HG03159 (cell line): Measurements from ENCODE around the gene UPK3A.
A peak's percentile ranks its signal among the peaks of the same experiment; 100 is the strongest.

Experiments used
- ATAC-seq: cut with Tn5 transposase; IDR thresholded peaks from one replicate; pipeline ENCODE4 v1.9.1; 2021; ENCODE audit warnings: mild to moderate bottlenecking, moderate library complexity; ENCODE audit not compliant: unreplicated experiment

UPK3A gene

DNA sequence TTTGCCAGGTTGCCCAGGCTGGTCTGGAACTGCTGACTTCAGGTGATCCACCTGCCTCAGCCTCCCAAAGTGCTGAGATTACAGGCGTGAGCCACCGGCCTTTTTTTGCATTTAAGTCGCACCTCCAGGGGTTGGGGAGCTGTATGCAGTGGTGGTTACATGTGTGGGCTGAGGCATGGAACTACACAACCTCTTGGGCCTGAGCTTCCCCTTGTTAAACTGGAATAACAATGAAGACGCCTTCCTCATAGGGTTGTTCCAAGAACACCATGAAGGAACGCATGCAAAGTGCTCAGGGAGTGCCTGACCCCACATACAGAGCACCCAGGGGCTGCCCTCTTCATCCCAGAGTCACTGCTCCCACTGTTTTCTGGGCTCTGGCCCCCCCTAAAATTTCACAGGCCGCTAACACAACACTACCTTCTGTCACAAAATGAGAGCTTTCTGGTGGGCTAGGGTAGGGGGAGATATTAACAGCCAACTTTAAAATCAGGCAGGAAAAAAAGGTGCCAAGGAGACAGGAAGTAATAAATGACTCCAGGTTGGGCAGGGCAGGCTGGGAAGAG lies 23.7 kb downstream of the UPK3A start:
- no peak for ATAC-seq

DNA sequence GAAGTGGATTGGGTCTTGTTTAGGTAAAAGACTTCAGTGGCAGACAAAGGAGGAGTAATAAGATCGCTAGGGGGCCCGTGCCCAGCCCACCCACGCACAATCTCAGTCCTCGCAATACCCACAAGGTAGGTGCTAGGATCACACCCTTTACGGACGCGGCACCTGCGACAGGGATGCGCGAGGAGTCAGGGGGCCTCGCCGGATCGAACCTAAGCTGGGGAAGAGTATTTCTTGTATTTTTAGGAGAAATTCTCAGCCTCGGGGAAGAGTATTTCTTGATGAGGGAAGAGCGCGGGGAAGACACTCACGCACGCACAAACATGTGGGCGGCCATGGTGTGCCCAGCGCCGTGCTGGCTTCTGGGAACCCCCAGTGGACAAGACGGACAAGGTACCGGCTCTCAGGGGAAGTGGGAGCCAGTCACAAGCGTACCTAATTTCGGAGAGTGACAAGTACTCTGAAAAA lies 24.2 kb downstream of the UPK3A start:
- no peak for ATAC-seq

DNA sequence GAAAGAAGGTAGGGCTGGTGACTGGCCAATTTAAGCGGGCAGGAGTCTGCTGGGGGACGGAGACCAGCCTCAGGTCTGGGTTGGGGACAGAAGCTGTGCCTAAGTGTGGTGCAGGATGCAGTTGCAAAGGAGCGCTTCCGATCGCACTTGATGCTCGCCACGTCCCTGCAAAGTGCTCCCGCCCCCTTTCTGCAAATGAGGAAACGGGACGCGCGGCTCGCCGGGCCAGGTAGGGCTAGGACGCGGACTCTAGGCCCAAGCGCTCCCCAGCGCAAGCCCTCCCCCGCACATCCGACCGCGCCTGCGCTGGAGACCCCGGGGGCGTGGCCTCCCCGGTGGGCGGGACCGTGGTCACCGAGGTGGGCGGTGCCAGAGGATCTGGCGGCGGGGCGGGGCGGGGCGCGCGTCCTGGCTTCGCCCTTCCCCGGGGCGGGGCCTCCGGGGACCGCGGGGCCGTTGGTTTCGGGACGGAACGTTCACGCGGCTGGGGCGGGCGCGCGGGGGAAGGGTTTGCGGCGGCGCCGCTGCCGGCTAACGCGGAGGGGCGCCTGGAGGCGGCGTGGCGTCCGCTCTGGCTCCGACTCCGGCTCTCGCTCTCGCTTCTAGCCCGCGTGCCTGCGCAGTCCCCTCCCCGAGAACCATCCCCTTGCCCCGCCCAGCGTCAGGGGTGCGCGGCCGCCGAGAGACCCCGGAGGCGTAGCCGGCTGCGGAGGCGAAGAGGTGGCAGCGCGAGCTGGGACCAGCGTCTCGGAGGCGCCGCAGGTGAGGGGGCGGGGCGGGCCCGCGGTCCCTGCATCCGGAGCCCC lies 24.9 kb downstream of the UPK3A start, which contains the start of gene FAM118A:
TSS of gene FAM118A (plus strand) at position 513 of the 806 bp plus-strand sequence. CDS start 12,446 bp downstream, outside the sequence.
- peak; percentile 78 for ATAC-seq

DNA sequence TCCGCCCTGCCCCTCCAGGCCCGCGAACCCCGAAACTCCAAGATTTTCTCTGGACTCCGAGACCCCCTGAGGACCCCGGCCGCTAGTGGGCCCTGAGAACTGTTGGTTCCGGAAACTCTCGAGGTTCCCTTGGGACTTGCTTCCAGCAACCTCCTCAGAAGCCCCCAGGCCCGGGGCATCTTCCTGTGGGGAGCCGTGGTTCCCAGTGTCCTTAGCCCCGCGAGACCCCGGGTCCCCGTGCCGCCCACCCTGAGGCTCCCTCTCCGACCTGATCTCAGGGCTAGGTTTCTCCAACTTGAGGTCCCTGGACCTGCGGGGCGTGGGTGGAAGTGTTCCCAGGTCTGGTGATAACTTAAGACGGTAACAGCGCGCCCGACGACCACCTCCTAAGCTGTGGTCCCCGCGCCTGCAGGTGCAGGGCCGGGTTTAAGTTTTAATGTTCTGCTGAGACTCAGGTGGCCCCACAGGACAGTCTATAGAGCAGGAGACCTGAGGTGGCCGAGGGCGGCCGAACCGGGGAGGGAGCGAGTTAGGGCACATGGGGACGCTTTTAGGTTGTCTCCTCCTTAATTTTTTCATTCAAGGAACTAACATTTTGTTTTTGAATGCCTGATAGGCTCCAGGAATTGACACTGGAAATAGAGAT lies 25.7 kb downstream of the UPK3A start:
- no peak for ATAC-seq

DNA sequence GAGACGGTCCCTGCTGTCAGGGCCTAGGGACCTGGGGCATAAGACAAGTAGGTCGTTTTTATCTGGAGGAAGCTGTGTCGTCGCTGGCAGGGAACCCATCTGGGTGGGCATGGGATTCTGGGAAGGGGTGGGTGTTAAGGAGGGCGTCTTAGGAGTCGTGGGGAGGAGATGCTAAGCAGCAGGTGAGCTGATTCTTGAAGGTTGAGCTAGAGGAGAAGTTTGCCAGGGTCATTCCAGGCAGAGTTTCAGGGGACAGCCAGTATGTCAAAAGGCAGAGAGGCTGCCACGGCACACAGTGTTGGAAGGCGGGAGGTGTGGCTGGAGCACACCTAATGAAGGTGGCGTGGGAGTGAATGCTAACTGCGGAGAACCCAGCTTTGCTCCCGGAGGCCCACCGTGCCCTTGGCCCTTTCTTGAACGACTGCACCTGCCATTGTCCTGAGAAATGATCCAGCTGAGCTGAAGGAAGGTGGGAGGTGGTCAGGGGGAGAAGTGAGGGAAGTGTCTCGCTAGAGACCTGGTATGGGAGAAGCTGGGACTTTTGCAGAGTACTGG lies 26.3 kb downstream of the UPK3A start:
- no peak for ATAC-seq

DNA sequence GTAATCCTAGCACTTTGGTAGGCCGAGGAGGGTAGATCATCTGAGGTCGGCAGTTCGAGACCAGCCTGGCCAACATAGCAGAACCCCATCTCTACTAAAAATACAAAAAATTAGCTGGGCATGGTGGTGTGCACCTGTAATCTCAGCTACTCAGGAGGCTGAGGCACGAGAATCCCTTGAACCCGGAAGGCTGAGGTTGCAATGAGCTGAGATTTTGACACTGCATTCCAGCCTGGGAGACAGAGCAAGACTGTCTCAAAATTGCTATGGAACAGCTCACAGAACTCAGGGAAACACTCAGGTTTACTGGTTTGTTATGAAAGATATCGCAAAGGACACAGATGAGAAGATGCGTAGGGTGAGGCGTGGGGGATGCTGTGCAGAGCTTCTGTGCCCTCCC lies 27.7 kb downstream of the UPK3A start:
- no peak for ATAC-seq

DNA sequence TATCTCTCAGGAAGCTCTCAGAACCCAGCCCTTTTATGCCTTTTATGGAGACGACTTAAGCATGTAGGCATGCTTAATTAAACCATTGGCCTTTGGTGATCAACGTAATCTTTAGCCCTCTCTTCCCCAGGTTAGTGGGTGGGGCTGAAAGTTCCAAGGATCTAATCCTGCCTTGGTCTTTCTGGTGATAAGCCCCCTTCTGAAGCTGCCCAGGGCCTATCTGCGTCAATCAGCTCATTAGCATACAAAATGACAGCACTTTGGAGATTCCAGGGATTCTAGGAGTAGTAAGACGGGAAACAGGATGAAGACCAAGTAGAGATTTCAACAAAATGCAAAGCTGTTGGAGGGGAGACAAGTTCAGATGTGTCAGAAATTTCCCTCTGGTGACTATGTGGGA lies 28.1 kb downstream of the UPK3A start:
- no peak for ATAC-seq

DNA sequence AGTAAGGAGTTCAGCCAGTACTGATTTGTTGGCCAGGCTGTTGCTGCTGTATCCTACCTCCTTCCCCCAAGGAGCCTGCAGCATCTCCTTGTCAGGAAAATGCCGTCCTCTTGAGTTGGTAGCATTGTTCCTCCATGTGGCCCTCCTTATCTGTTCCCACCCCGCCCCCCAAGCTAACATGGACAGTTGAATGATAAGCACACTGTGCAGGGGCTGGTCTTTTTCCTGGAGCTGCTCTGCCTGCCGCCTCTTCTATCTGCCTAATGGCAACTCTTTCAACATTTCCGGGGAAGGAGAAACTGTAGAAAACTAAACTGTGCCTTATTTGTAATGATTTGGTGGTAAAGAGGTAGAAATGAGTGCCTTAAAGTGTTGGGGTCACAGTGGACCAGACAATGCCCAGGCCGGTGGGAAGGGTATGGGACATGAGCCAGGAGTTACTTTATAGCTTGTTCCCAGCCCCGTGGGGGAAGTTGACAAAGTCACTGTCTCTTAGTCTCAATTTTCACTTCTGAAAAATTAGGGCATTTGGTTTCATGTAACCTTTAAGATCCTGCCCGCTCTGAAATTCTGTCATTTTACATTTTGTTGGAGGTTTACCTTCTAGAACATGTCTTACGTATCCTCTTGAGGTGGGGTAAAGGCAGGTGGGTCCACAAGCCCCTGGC lies 29.4 kb downstream of the UPK3A start:
- no peak for ATAC-seq

DNA sequence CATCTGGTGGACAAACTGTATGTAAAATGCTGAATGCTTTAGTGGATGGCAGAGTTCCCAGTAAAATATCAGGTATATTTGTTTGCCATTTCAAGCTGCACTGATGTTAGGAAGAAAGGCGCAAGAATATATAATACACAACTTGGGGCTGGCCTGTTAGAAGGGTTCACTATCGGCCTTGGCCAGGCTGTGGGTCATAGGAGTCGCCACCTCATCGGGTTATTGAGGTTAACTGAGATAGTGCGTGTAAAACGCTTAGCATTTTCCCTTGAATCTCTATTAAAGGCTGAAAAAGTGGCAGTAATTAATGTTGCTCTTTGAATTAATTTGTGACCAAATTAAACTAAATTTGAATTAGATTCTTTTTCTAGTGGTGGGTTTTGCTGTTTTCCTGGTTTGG lies 30.0 kb downstream of the UPK3A start:
- no peak for ATAC-seq

DNA sequence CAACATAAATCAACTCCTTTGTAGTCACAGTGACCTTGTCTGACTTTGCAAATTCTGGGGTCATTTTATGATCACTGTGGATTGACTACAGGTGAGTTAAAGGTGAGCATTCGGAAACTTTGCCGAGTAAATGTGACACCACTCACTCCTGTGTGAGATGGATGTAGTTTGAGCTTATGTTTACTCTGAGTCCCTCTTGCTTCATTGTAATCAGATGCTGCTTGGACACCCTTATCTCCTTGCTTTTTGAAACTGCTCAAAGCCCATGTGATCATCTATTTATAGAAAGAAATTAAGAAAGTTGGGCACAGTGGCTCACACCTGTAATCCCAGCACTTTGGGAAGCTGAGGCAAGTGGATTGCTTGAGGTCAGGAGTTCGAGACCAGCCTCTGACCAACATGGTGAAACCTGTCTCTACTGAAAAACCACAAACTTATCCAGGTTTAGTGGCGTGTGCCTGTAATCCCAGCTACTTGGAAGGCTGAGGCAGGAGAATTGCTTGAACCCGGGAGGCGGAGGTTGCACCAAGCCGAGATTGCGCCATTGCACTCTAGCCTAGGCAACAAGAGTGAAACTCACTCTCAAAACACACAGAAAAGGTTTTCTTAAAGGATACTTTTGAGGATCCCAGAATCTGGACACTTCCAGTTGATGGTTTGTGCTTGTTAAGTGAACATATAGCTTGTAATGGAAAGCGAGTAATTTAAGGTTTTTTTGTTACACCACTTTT lies 32.2 kb downstream of the UPK3A start:
- ATAC-seq = no peak

DNA sequence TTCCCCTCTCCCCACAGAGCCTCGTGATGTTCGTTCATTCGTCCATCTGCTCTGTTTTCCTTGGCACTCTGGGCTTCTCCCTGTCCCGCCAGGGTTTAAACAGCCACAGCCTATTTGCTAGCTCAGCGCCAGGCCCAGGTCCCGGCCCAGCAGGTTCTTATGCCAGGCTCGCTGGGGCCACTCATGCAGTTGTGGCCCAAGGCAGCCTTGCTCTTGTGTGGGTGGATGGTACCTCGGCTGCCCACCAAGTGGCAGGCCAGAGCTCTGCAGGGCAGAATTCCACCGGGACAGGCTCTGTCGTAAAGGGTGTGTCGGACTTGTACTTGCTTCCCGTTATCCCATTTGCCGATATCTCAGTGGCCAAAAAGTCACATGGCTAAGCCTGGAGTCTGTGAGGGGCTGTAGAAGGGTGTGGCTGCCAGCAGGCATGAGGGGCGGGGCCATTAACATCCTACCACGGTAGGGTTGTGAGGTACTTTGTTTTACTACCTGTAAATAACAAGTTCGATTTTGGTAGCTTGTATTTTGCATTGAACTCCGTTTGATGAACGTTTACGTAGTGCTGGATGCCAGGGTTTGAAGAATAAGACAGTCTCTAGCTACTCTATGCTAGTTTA lies 32.9 kb downstream of the UPK3A start:
- ATAC-seq = no peak

DNA sequence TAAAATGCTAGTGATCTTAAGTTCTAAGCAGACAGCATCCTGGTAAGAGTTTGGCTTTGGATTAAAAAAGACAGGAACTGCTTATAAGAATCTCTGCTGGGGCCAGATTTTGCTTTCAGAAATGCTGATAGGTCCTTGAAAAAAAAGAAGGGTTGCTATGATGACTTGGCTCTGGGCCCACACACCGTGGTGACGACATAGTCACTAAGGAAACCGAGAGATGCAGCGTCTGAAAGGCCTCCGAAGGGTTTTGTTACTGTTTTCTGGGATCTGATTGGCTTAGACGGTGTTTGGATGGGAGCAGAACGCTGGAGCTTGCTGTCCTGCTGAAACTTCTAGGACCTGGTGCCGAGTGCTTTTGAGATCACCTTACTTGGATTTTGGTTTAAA lies 33.4 kb downstream of the UPK3A start:
- ATAC-seq = no peak

DNA sequence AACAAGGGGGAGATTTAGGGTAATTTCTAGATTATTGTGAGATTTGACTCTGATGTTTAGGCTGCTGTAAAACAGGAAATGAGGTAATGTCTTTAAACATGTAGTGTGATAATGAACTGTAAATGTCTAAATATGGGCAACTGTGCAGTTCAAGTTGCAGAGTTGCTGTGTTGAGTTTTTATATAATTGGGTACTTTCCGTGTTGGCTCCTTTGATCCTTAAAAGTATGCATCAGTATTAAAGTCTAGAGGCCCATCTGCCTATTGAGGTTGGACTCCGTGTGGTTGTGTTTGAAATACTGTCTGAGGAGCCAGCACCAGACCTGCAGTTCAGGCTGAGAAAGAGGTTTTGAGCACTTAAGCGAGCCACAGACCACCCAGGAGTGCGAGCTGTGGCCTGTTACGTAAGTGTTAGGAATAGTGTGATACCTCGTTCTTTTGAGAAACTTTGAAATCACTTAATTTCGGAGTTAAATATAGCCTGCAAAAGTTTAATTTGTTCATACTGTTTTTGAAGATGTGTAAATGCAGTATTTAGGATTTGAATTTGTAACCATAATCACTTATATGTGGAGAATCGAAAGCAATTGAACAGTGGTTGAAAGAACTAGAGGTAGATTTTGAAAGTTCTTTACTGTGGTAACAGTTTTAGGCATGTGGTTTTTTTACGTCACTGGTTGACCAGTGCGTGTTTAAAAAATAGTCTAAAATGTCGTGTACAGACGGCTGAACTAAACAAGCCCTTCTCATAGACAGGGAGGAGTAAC lies 34.0 kb downstream of the UPK3A start:
- no peak for ATAC-seq

DNA sequence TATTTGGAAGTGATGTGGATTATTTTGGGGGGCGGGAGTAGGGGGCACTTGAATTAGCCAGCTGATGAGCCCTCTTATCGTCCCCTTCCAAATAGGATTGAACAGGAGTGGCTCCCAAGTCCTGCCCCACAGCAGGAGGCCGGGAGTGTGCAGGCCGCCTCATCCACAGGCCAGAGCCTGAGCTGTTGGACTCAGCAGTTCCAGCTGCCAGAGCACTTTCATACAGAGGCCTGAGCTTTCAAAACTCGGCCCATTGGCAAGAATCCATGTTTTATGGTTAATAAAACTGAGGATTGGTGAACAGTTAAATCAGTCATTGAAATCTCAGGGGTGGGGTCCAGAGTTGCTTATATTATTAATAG lies 34.6 kb downstream of the UPK3A start:
- ATAC-seq = no peak

DNA sequence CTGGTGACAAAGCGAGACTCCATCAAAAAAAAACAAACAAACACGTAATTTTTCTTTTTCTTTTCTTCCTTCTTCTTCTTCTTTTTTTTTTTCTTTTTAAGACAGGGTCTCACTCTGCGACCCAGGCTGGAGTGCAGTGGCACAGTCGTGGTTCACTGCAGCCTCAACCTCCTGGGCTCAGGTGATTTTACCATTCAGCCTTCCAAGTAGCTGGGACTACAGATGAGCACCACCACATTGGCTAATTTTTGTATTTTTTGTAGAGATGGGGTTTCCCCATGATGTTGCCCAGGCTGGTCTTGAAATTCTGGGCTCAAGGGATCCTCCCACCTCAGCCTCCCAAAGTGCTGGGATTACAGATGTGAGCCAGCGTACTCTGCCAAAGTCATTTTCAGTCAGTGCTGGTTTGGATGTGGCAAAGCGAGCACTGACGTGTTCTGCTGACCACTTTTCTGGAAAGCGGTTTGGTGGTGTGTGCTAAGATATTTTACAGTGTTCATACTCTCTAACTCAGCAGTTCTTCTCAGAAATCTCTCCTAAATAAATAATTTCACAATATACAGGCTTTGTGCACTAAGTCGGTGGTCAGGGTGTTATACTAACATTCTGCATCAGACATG lies 35.7 kb downstream of the UPK3A start:
- ATAC-seq = no peak

DNA sequence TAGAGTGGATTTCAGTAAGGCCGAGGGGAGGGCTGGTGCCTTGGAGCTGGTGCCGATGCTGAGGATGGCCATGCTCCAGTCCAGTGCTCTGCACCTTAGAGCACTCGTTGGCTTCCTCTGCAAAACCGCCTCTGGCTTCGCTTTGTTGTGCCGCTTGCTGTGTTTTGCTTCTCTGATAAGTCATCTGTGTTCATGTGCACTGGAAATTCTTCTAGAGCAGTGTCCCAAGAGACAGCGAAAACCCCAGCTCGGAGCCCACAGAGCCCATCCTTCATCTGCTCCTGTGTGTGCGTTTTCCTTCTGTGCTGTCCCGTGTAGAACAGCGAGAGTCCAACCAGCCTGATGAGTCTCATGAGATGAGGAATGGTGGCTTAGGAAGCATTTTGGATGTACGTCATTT lies 37.1 kb downstream of the UPK3A start:
- ATAC-seq = no peak

DNA sequence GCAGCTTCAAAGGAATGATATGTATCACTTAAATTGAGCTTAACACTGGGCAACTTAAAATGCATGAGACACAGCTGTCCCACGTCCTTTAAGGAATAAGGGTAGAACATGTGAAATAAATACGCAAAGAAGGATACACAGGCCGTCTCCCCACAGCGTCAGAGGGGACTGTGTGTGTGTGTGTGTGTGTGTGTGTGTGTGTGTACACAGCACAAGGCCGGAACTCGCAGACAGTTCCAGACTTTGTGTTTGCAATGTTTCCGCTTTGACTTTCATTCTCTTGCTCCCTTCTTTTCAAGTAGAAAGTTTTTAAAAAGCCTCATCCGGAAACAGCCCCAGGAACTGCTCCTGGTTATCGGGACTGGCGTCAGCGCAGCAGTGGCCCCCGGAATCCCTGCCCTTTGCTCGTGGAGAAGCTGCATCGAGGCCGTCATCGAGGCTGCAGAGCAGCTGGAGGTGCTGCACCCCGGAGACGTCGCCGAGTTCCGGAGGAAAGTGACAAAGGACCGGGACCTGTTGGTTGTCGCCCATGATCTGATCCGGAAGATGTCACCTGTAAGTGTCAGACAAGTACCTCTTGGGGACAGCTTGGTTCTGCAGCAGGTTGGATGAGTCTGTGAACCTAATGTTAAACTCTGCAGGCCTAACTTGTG lies 38.2 kb downstream of the UPK3A start:
- no peak for ATAC-seq

DNA sequence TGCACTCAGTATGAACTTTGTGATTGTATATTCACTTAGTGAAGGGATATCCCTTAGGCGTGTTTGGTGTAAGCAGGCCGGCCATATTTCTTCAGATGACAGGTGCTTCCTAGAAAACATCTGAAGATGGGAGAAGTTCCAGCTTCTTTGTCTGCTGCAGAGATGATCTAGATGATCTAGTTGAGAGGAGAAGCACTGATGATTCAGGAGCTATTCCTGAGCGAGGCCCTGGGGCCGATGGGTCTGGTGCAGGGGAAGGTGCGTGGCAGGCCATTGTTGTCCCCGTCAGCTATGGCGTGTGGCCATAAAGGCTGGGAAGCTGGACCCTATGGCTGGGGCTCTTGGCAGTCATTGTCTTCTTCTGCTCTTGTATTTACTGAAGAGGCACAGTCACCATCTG lies 38.9 kb downstream of the UPK3A start:
- no peak for ATAC-seq

DNA sequence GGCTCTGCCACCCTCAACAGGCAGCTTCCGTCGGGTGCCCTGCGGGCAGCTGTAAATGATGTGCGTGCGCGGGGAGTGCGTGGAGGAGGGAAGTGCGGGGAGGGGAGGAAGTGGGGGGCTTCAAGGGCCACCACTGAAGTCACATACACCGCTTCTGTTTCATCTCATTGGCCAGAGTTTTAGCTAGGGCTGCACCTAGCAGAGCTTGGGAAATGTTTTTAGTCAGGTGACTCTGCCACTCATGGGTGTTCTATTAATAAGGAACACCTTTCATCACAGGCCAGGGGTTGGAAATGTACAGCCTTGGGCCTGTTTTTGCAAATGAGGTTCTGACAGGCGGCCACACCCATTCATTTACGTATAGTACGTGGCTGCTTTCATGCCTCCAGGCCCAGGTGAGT lies 39.6 kb downstream of the UPK3A start:
- ATAC-seq = no peak
